K562 (cell line): Measurements from ENCODE around the gene CLEC3B. TPM values are rescaled to one million over a fixed set of nuclear protein-coding genes. Genes with fewer than 3 reads are reported as not detected.
A peak's percentile ranks its signal among the peaks of the same experiment; 100 is the strongest.

Source experiments
- BACH1 ChIP-seq: fragments of 200-800 bp; sonication (Bioruptor generic); IDR thresholded peaks from 2 replicates; pipeline ENCODE4 v1.6.1; 2016; ENCODE audit warnings: missing genetic modification characterization, missing compliant biosample characterization
- CGGBP1 ChIP-seq: fragments of 250-450 bp; sonication (Bioruptor Pico); IDR thresholded peaks from 2 replicates; pipeline ENCODE4 v1.9.0; 2021; ENCODE audit warnings: mild to moderate bottlenecking
- CSDE1 ChIP-seq, 2 experiments: fragments of 450-650 bp; IDR thresholded peaks; 2 replicates each; pipeline ENCODE4 v1.6.1; 2016; ENCODE audit warnings: mild to moderate bottlenecking in 1 of 2
- DACH1 ChIP-seq: fragments of 450-650 bp; IDR thresholded peaks from 2 replicates; pipeline ENCODE4 v1.6.1; 2018; ENCODE audit not compliant: partially characterized antibody
- ERF ChIP-seq: fragments of 450-650 bp; formaldehyde crosslinking; IDR thresholded peaks from 2 replicates; pipeline ENCODE4 v1.4.0; 2020; ENCODE audit warnings: mild to moderate bottlenecking, mixed read lengths
- HOMEZ ChIP-seq: fragments of 250-450 bp; sonication (Bioruptor Pico); IDR thresholded peaks from 2 replicates; pipeline ENCODE4 v1.4.0; 2020; ENCODE audit warnings: mild to moderate bottlenecking, moderate library complexity
- KDM2B ChIP-seq: fragments of 250-450 bp; sonication (Bioruptor Pico); IDR thresholded peaks from 2 replicates; pipeline ENCODE4 v1.8.0; 2021; ENCODE audit warnings: mild to moderate bottlenecking, moderate library complexity
- KLF1 ChIP-seq: fragments of 450-650 bp; IDR thresholded peaks from 2 replicates; pipeline ENCODE4 v1.6.1; 2016; ENCODE audit warnings: missing genetic modification characterization, missing compliant biosample characterization
- NBN ChIP-seq: fragments of 450-650 bp; IDR thresholded peaks from 2 replicates; pipeline ENCODE4 v1.6.1; 2016; ENCODE audit warnings: low read depth, mild to moderate bottlenecking
- OTX1 ChIP-seq: fragments of 450-650 bp; formaldehyde crosslinking; IDR thresholded peaks from 2 replicates; pipeline ENCODE4 v1.4.0; 2022; ENCODE audit warnings: mild to moderate bottlenecking
- POLR3G ChIP-seq: IDR thresholded peaks from 2 replicates; pipeline ENCODE4 v1.6.1; 2011; ENCODE audit not compliant: insufficient read length, insufficient replicate concordance; ENCODE audit errors: extremely low read depth
- PRPF4 ChIP-seq: fragments of 200-400 bp; formaldehyde crosslinking; IDR thresholded peaks from one replicate; pipeline ENCODE4 v1.6.1; 2017; ENCODE audit warnings: low read length, low read depth, mild to moderate bottlenecking; ENCODE audit not compliant: insufficient read depth, poor library complexity, severe bottlenecking
- PYGO2 ChIP-seq: fragments of 450-650 bp; IDR thresholded peaks from 2 replicates; pipeline ENCODE4 v1.6.1; 2016; ENCODE audit warnings: mild to moderate bottlenecking, missing genetic modification characterization, moderate library complexity, missing compliant biosample characterization
- RFX7 ChIP-seq: fragments of 250-450 bp; sonication (Bioruptor Pico); IDR thresholded peaks from 2 replicates; pipeline ENCODE4 v1.5.1; 2021; ENCODE audit warnings: mild to moderate bottlenecking
- RNF2 ChIP-seq: sonication (generic); IDR thresholded peaks from 2 replicates; pipeline ENCODE4 v1.6.1; 2016
- RUNX1 ChIP-seq: sonication (generic); IDR thresholded peaks from 2 replicates; pipeline ENCODE4 v1.6.1; 2016; ENCODE audit warnings: antibody characterized with exemption, low read depth
- SMARCA4 ChIP-seq: fragments of 450-650 bp; IDR thresholded peaks from 2 replicates; pipeline ENCODE4 v1.6.1; 2016
- ZNF318 ChIP-seq, 2 experiments: fragments of 450-650 bp; IDR thresholded peaks; 2 replicates each; pipeline ENCODE4 v1.6.1; 2016; ENCODE audit warnings: mild to moderate bottlenecking in 2 of 2, borderline replicate concordance in 1 of 2, low read depth in 1 of 2, moderate library complexity in 1 of 2
- ZNF696 ChIP-seq: fragments of 250-450 bp; sonication (Bioruptor Pico); conservative IDR thresholded peaks from 2 replicates; pipeline ENCODE4 v1.4.0; 2020; ENCODE audit warnings: mild to moderate bottlenecking, moderate library complexity
- polyA plus RNA-seq, 8 experiments: library from polyadenylated mRNA; depleted of rRNA in 4 of 8; stranded (reverse) in 5 of 8; unstranded in 3 of 8; fragments of >200 nt; fragmentation: Nextera tagmentation in 2 of 8; fragmentation: Illumina TruSeq in 1 of 8; extraction: Ambion mirVana in 2 of 8; extraction: Trizol in 1 of 8; gene quantifications; 2 replicates each; pipeline versions ENCODE4 v1.2.1 to v1.2.3, GENCODE V29; 2011 to 2014; ENCODE audit warnings: inconsistent platforms in 1 of 8, missing spikeins in 1 of 8
- total RNA-seq, 7 experiments: library from RNA; depleted of rRNA in 6 of 7; stranded (reverse); fragments of >200 nt in 6 of 7; fragmentation: Illumina TruSeq in 2 of 7; extraction: Trizol in 2 of 7; gene quantifications; 2 replicates each; pipeline versions ENCODE4 v1.2.1 to v1.2.3, GENCODE V29; 2011 to 2021; ENCODE audit warnings: low replicate concordance in 1 of 7

Gene CLEC3B
- total and polyA plus RNA-seq, 9 of the 15 experiments (the other 6 are each of a cell fraction or from before 2014, with no cell fraction given), result not detected

GRCh38 chr3:45078910-45079522, 52.9 kb downstream of the CLEC3B start (continued):
- TF ChIP-seq SMARCA4, result no peak
- no peak for TF ChIP-seq ZNF318 (IDR thresholded peaks at IDR 0.05; ENCODE audit: borderline replicate concordance in 1 of 2, low read depth in 1 of 2)
- no peak for TF ChIP-seq NBN
- TF ChIP-seq PRPF4, result no peak
- TF ChIP-seq CGGBP1 (CRISPR knock-in tag), result no peak
- no peak for TF ChIP-seq KLF1 (tag)
- TF ChIP-seq HOMEZ (CRISPR knock-in tag), result 0 out of 2 replicates have a peak, but pooled peaks have one; percentile 12
- 0 out of 2 replicates have a peak, but pooled peaks have one; percentile 68 for TF ChIP-seq OTX1 (CRISPR knock-in tag)
- no peak for TF ChIP-seq KDM2B (CRISPR knock-in tag)
- TF ChIP-seq ZNF696 (CRISPR knock-in tag), result no peak
- no peak for TF ChIP-seq RNF2
- TF ChIP-seq BACH1 (tag), result 0 out of 2 replicates have a peak, but pooled peaks have one; percentile 29
- TF ChIP-seq DACH1, result no peak
- no peak for TF ChIP-seq CSDE1 (IDR thresholded peaks at IDR 0.05)
- TF ChIP-seq RFX7 (CRISPR knock-in tag), result no peak
- TF ChIP-seq PYGO2, result 0 out of 2 replicates have a peak, but pooled peaks have one; percentile 22
- TF ChIP-seq ERF, result peak; percentile 51; the same call in 1 of the 2 replicates
- no peak for TF ChIP-seq RUNX1
- no peak for TF ChIP-seq POLR3G
